Measurements from ENCODE around the gene DENND5B. TPM values are rescaled to one million over a fixed set of nuclear protein-coding genes. Genes with fewer than 3 reads are reported as not detected.
"Not testable (repeated sequence)": the region's sequence is repeated elsewhere in the genome, so short reads cannot be mapped to it uniquely, and the experiment has no call there.

DENND5B gene
- total and polyA plus RNA-seq, 10 of the 15 experiments (the other 5 are each of a cell fraction or from before 2014, with no cell fraction given): 0.39 to 32.5 (median 20.6) TPM

DNA sequence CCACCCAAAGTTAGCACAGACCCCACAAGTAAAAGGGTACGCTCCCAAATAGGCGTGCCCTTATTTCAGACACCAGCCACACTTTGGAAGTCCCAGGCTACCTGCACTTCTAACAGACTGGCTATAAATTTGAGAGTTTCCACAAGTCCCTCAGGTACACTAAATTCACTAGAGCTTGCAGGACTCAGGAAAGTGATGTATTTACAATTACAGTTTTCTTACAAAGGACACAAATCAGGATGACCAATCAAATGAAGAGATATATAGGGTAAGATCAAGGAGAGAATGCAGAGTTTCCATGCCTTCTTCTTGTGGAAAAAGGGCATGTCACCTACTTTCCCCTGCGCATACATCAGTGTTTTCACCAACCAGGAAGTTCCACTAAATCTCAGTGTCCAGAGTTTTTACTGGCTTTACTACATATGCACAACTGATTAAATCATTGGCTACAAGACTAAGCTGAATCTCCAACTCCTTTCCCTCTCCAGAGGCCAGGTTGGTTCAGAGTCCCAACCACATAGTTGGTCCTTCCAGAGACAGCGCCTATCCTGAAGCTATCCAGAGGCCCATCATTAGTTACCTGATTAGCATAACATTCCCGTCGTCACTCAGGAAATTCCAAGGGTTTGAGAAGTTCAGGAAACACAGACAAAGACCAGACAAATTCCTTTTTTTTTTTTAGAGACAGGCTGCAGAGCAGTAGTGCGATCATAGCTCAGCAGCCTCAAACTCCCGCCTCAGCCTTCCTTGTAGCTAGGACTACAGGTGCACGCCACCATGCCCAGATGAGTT, 84.2 kb downstream of the DENND5B start (continued):
- TF ChIP-seq IKZF1 (conservative IDR thresholded peaks at IDR 0.05) (no peak), CREB1 (IDR thresholded peaks at IDR 0.05; ENCODE audit: low read depth) (no peak), ATF7 (IDR thresholded peaks at IDR 0.05; ENCODE audit: low read depth) (no peak), SMC3 (IDR thresholded peaks at IDR 0.05; ENCODE audit: borderline replicate concordance, low read length) (no peak)

DNA sequence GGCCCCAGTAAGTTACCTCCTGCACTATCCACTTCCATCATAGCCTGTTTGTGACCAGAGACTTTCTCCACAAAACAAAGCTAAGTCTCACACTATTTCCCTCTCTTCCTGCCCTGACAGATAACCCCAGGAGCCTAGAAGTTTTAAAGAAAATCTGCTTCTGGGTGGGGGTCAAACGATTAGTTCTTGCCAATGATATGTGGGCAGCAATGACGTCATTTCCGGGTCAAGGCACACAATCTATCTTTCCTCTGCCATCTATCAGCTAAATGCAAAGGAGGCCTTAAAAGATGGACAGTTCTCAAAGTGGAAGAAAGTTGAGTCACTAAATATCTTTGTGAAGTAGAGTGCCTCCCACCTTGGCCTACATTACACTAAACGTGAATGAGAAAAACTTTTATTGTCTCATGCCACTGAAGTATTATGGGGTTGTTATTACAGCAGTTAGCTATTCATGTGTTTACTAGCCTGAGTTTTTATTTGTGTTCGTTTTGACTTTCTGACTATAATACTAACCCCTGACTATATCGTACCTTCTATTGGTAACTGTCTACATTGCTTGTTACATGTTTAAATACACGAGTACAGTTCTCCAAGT, 86.2 kb downstream of the DENND5B start:
- H2AFZ ChIP-seq (ENCODE audit: control insufficient read depth, low read depth, low read length): no peak overlapping the region
- H3K27ac ChIP-seq (ENCODE audit: control insufficient read depth, insufficient read depth): no peak overlapping the region
- CTCF ChIA-PET: no interaction called here
- H3K9me3 ChIP-seq (replicated peaks; ENCODE audit: control insufficient read depth, insufficient read depth, low read length): peaks cover 6% of the 10 kb centered on the region; the same call in 2 of the 3 replicates
- TF ChIP-seq POU2F2 (IDR thresholded peaks at IDR 0.05; ENCODE audit: borderline replicate concordance, low read depth, low read length): no peak
- TF ChIP-seq, protein P1, sequence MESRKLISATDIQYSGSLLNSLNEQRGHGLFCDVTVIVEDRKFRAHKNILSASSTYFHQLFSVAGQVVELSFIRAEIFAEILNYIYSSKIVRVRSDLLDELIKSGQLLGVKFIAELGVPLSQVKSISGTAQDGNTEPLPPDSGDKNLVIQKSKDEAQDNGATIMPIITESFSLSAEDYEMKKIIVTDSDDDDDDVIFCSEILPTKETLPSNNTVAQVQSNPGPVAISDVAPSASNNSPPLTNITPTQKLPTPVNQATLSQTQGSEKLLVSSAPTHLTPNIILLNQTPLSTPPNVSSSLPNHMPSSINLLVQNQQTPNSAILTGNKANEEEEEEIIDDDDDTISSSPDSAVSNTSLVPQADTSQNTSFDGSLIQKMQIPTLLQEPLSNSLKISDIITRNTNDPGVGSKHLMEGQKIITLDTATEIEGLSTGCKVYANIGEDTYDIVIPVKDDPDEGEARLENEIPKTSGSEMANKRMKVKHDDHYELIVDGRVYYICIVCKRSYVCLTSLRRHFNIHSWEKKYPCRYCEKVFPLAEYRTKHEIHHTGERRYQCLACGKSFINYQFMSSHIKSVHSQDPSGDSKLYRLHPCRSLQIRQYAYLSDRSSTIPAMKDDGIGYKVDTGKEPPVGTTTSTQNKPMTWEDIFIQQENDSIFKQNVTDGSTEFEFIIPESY (IDR thresholded peaks at IDR 0.05): no peak
- H3K9ac ChIP-seq (ENCODE audit: control insufficient read depth, insufficient read depth, low read length): no peak overlapping the region
- SMC1A ChIA-PET (ENCODE audit: uncharacterized antibody, unreplicated experiment): no interaction called here
- no peak for ATAC-seq
- H3K27me3 ChIP-seq (replicated peaks in 1 of 2; ENCODE audit: control insufficient read depth in 2 of 2, insufficient read depth in 2 of 2, low read length in 1 of 2): no peaks in the 10 kb centered on the region
- RAD21 ChIA-PET (ENCODE audit: unreplicated experiment): no interaction called here
- H3K4me1 ChIP-seq (ENCODE audit: control insufficient read depth, insufficient read depth, low read length): no peaks in the 10 kb centered on the region
- 97% methylated on average over 7 of the region's 7 CpGs for WGBS (ENCODE audit: insufficient coverage, insufficient replicate concordance, low lambda C conversion rate, missing lambda C conversion rate)
- no peak overlapping the region for H3K4me2 ChIP-seq (ENCODE audit: control insufficient read depth, insufficient read depth)
- DNase-seq (ENCODE audit: low read depth, low spot score): no peak
- no peak for FAIRE-seq
- BruUV-seq (replicated peaks): no TSS peak
- in situ Hi-C loops (cut with MboI) (no loop called here), intact Hi-C loops (cut with micrococcal nuclease; ENCODE audit: unreplicated experiment) (loop anchor here (5.0 kb wide), 1 partner anchor 57 kb away; no protein-coding TSS in a partner anchor)
- no peak overlapping the region for H3K4me3 ChIP-seq
- peaks cover 26% of the 10 kb centered on the region for H3K79me2 ChIP-seq (ENCODE audit: control insufficient read depth, insufficient read depth, low read length)
- H3K36me3 ChIP-seq (ENCODE audit: control insufficient read depth in 2 of 2, insufficient read depth in 2 of 2, low read length in 1 of 2): no peaks in the 10 kb centered on the region
- POLR2A ChIA-PET: interaction anchor here (0.5 to 0.7 kb wide), 2 partner anchors 9 to 75 kb away, joined by 3 to 5 read pairs; no protein-coding TSS in a partner anchor
- no peaks in the 10 kb centered on the region for H4K20me1 ChIP-seq (ENCODE audit: control insufficient read depth, insufficient read depth)

DNA sequence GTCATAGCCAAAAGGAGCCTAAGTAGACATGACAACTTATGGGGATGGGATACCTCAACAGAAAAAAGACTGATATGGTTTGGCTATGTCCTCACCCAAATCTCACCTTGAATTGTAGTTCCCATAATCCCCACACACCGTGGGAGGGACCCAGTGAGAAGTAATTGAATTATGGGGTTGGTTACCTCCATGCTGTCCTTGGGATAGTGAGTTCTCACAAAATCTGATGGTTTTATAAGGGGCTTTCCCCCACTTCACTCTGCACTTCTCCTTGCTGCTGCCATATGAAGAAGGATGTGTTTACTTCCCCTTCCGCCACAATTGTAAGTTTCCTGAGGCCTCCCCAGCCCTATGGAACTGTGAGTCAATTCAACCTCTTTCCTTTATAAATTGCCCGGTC, 89.9 kb downstream of the DENND5B start:
- H4K20me1 ChIP-seq (ENCODE audit: control insufficient read depth, insufficient read depth); H3K4me3 ChIP-seq; H3K9ac ChIP-seq (ENCODE audit: control insufficient read depth, insufficient read depth, low read length); H3K4me2 ChIP-seq (ENCODE audit: control insufficient read depth, insufficient read depth); POLR2A ChIA-PET; DNase-seq (ENCODE audit: low read depth, low spot score); FAIRE-seq; CTCF ChIA-PET; RAD21 ChIA-PET (ENCODE audit: unreplicated experiment); H3K27me3 ChIP-seq (replicated peaks in 1 of 2; ENCODE audit: control insufficient read depth in 2 of 2, insufficient read depth in 2 of 2, low read length in 1 of 2); H3K27ac ChIP-seq (ENCODE audit: control insufficient read depth, insufficient read depth); SMC1A ChIA-PET (ENCODE audit: uncharacterized antibody, unreplicated experiment); H3K9me3 ChIP-seq (replicated peaks; ENCODE audit: control insufficient read depth, insufficient read depth, low read length); in situ Hi-C loops (cut with MboI); H2AFZ ChIP-seq (ENCODE audit: control insufficient read depth, low read depth, low read length); ATAC-seq; H3K36me3 ChIP-seq (ENCODE audit: control insufficient read depth in 2 of 2, insufficient read depth in 2 of 2, low read length in 1 of 2); BruUV-seq (replicated peaks): not testable (repeated sequence)
- peaks cover 24% of the 10 kb centered on the region for H3K79me2 ChIP-seq (ENCODE audit: control insufficient read depth, insufficient read depth, low read length)
- peaks cover 14% of the 10 kb centered on the region for H3K4me1 ChIP-seq (ENCODE audit: control insufficient read depth, insufficient read depth, low read length)
- intact Hi-C loops (cut with micrococcal nuclease; ENCODE audit: unreplicated experiment): loop anchor here (5.0 kb wide), 1 partner anchor 54 kb away; no protein-coding TSS in a partner anchor
- 87% methylated on average over 3 of the region's 3 CpGs for WGBS (ENCODE audit: insufficient coverage, insufficient replicate concordance, low lambda C conversion rate, missing lambda C conversion rate)

All from GM12878 (cell line).